OCI-LY3 (cell line): ENCODE data around the gene KCNH2.

Experiments
- H2AFZ ChIP-seq: fragments of 200-600, 300-600 bp; shearing (Covaris generic); 2 replicates; pipeline ENCODE4 v1.6.0; 2014; ENCODE audit warnings: antibody characterized with exemption, low read depth, low read length
- H3K27ac ChIP-seq: fragments of 200-600, 300-600 bp; sonication (generic); 2 replicates; pipeline ENCODE4 v1.5.1; 2014; ENCODE audit warnings: mild to moderate bottlenecking, low read length, moderate library complexity, mixed read lengths
- H3K27me3 ChIP-seq: fragments of 200-600, 300-600 bp; sonication (generic); 2 replicates; pipeline ENCODE4 v1.6.1; 2014; ENCODE audit warnings: low read depth, low read length, mixed read lengths
- H3K36me3 ChIP-seq: fragments of 200-600, 300-600 bp; sonication (generic); replicated peaks from 2 replicates; pipeline ENCODE3; 2014; ENCODE audit warnings: low read depth, low read length, mixed read lengths
- H3K4me1 ChIP-seq: fragments of 300-600, 200-600 bp; sonication (generic); 2 replicates; pipeline ENCODE4 v1.6.1; 2014; ENCODE audit warnings: low read length, mixed read lengths
- H3K4me2 ChIP-seq: fragments of 200-600, 300-600 bp; sonication (generic); 2 replicates; pipeline ENCODE4 v1.6.1; 2014; ENCODE audit warnings: low read length, mixed read lengths
- H3K4me3 ChIP-seq: fragments of 300-600, 200-600 bp; sonication (generic); 2 replicates; pipeline ENCODE4 v1.5.1; 2014; ENCODE audit warnings: antibody characterized with exemption, mild to moderate bottlenecking, low read length, moderate library complexity
- H3K79me2 ChIP-seq: fragments of 300-600, 200-600 bp; shearing (Covaris generic); 2 replicates; pipeline ENCODE4 v1.6.1; 2014; ENCODE audit warnings: mild to moderate bottlenecking, low read length, mixed read lengths
- H3K9ac ChIP-seq: fragments of 300-600, 200-600 bp; shearing (Covaris generic); 2 replicates; pipeline ENCODE4 v1.6.0; 2014; ENCODE audit warnings: mild to moderate bottlenecking, low read length, moderate library complexity
- H3K9me3 ChIP-seq: fragments of 200-600, 300-600 bp; shearing (Covaris generic); 2 replicates; pipeline ENCODE4 v1.6.1; 2014; ENCODE audit warnings: low read length, mixed read lengths; ENCODE audit not compliant: insufficient read depth
- H4K20me1 ChIP-seq: fragments of 200-600, 300-600 bp; sonication (generic); 2 replicates; pipeline ENCODE4 v1.6.1; 2016; ENCODE audit warnings: low read length, mixed read lengths; ENCODE audit not compliant: insufficient read depth
- CTCF ChIP-seq: fragments of 200-600, 300-600 bp; sonication (generic); IDR thresholded peaks from 2 replicates; pipeline ENCODE4 v1.5.1; 2014; ENCODE audit warnings: antibody characterized with exemption, low read length, low read depth
- EZH2phosphoT487 ChIP-seq: fragments of 200-600 bp; shearing (Covaris generic); IDR thresholded peaks from 2 replicates; pipeline ENCODE4 v1.6.1; 2018; ENCODE audit warnings: antibody characterized with exemption, mixed run types, low read depth

Gene KCNH2

DNA sequence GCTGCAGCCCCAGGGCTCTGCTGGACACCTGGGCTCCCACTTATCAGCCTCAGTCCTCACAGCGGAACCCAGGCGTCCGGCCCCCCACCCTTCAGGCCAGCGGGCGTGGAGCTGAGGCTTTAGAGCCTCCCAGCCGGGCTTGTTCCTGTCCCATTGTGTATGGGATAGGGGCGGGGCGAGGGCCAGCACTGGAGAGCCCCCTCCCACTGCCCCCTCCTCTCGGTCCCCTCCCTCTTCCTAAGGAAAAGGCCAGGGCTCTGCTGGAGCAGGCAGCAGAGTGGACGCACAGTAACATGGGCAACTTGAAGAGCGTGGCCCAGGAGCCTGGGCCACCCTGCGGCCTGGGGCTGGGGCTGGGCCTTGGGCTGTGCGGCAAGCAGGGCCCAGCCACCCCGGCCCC lies 15.4 kb upstream of the KCNH2 start:
- no peak overlapping the region for H2AFZ ChIP-seq
- no peak overlapping the region for H3K9ac ChIP-seq
- H3K4me2 ChIP-seq: no peak overlapping the region
- H4K20me1 ChIP-seq: no peaks in the 10 kb centered on the region
- H3K27ac ChIP-seq: no peak overlapping the region
- no peaks in the 10 kb centered on the region for H3K4me1 ChIP-seq
- no peak overlapping the region for H3K4me3 ChIP-seq
- peaks cover 3% of the 10 kb centered on the region for H3K36me3 ChIP-seq
- H3K79me2 ChIP-seq: no peaks in the 10 kb centered on the region
- H3K27me3 ChIP-seq: no peaks in the 10 kb centered on the region
- peaks cover 9% of the 10 kb centered on the region; the same call in 1 of the 2 replicates for H3K9me3 ChIP-seq
- TF ChIP-seq EZH2phosphoT487 (no peak), CTCF (no peak)

DNA sequence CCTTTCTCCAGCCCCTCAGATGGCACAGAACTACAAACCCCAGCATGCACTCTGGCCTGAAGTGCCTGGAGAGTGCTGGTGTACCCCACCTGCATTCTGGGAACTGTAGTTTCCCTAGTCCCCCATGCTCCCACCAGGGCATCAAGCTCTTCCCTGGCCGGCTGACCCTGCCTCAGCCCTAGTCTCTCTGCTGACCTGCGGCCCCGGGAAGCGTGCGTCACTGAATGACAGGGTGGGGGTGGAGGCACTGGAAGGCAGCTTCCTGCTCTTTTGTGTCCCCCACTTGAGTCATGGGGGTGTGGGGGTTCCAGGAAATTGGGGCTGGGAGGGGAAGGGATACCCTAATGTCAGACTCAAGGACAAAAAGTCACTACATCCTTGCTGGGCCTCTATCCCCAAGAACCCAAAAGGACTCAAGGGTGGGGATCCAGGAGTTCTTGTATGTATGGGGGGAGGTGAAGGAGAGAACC lies 14.7 kb upstream of the KCNH2 start:
- TF ChIP-seq EZH2phosphoT487 (no peak), CTCF (no peak)
- no peaks in the 10 kb centered on the region for H3K79me2 ChIP-seq
- H3K4me2 ChIP-seq: no peak overlapping the region
- H3K4me1 ChIP-seq: peaks cover 5% of the 10 kb centered on the region; the same call in 1 of the 2 replicates
- peaks cover 3% of the 10 kb centered on the region for H3K36me3 ChIP-seq
- H2AFZ ChIP-seq: no peak overlapping the region
- no peak overlapping the region for H3K27ac ChIP-seq
- H3K9ac ChIP-seq: no peak overlapping the region
- peaks cover 9% of the 10 kb centered on the region; the same call in 1 of the 2 replicates for H3K9me3 ChIP-seq
- H4K20me1 ChIP-seq: no peaks in the 10 kb centered on the region
- H3K27me3 ChIP-seq: no peaks in the 10 kb centered on the region
- no peak overlapping the region for H3K4me3 ChIP-seq

DNA sequence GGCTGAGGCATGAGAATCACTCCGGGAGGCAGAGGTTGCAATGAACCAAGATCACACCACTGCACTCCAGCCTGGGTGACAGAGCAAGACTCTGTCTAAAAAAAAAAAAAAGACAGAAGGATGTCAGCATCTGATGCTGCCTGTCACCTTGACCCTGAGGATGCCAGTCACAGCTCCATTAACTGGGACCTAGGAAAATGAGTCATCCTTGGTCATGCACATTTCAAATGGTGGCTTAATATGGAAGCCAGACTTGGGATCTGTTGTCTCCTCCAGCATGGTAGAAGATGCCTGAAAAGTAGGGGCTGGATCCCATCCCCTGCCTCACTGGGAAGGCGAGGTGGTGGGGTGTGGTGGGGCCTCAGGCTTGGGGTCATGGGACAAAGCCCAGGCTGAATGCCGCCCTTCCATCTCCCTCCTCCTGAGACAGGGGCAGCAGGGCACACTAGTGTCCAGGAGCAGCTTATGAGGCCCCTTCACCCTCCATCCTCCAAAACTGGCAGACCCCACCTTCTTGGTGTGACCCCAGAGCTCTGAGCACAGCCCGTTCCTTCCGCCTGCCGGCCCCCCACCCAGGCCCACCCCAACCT lies 14.0 kb upstream of the KCNH2 start:
- Histone ChIP-seq H3K4me3 (no peak overlapping the region), H3K27me3 (no peaks in the 10 kb centered on the region), H3K9ac (no peak overlapping the region), H3K9me3 (peaks cover 9% of the 10 kb centered on the region; the same call in 1 of the 2 replicates), H3K4me1 (peaks cover 5% of the 10 kb centered on the region; the same call in 1 of the 2 replicates), H3K36me3 (peaks cover 3% of the 10 kb centered on the region), H4K20me1 (no peaks in the 10 kb centered on the region), H3K79me2 (no peaks in the 10 kb centered on the region), H3K27ac (no peak overlapping the region), H3K4me2 (no peak overlapping the region), H2AFZ (no peak overlapping the region)
- no peak for TF ChIP-seq EZH2phosphoT487
- TF ChIP-seq CTCF: no peak

- Histone ChIP-seq H3K79me2 (no peaks in the 10 kb centered on the region), H3K27me3 (no peaks in the 10 kb centered on the region), H3K4me2 (no peak within 1 kb of the TSS), H3K4me3 (no peak within 1 kb of the TSS), H3K36me3 (peaks cover 3% of the 10 kb centered on the region), H3K4me1 (peaks cover 10% of the 10 kb centered on the region), H3K9ac (no peak within 1 kb of the TSS), H3K27ac (no peak within 1 kb of the TSS), H4K20me1 (no peaks in the 10 kb centered on the region), H3K9me3 (peaks cover 9% of the 10 kb centered on the region; the same call in 1 of the 2 replicates), H2AFZ (no peak within 1 kb of the TSS)
- no peak for TF ChIP-seq EZH2phosphoT487
- no peak for TF ChIP-seq CTCF
Measured at GRCh38 chr7:150990416-150991186, 12.5 kb upstream of the KCNH2 start, which contains the start of gene NOS3. TSS of gene NOS3 (plus strand) at chr7:150991017. CDS start at chr7:150993804, 2,787 bp downstream.
